ENCODE measurements around the gene HAGH.
"Not testable (repeated sequence)": the region's sequence is repeated elsewhere in the genome, so short reads cannot be mapped to it uniquely, and the experiment has no call there.

The HAGH gene

DNA sequence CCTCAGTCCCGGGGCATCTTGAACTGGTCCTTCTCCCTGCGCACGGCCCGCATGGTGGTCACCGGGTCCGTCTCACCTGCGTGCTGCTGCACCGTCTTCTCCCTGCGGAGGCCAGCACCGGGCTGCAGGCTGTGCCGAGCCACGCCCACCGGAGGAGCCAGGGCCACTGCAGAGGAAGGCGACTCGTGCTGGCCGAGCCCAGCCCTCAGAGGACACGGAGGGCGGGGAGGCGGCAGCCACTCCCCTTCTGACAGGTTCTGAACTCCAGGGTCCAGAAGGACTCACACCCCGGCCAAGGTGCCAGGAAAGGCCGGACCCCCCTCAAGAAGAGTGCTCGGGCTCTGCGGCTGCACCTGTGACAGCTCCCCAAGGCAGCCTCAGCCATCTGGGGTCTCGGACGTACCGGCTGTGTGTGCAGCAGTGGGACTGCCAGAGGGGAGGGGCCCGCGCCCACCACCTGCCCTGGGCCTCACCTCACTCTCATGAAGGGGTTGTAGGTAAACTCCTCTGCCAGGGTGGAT, 17.3 kb downstream of the HAGH start:
- no peak for DNase-seq

DNA sequence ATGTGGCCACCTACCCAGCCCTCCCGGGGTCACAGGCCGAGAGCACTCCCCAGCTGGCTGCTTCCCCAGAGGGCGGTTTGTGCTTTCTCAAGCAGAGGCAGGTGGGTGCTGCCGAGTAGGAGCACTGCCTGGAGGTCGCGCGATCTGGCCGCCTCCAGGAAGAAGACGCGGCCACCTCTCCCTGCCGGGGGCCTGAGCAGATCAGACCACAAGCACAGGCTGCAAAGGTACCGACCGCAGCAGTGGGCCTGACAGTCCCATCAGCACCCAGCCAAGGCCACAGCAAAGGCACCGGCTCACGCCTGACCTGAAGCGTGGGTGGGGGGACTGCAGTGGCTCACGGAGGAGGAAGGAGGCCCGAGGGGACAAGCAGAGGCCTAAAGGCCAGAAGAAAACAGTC, 17.9 kb downstream of the HAGH start:
- no peak for DNase-seq

DNA sequence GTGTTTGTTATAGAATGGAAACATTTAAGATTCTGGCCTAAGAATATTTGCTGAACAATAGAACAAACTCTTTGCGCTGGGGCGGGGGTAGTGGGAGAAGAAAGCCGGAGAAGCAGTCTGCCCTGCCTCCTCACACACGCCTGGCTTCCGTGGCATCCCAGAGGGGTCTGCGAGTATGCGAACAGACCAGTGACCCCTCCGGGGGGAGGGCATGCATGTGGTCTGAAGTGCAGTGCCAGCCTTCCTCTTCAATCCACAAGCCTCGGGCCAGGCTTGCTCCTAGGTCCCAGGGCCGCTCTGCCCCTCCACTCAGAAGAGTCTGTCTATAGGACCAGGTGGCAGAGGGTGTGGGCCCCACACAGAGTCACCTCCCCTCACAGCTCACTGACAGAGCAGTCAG, 19.0 kb downstream of the HAGH start:
- DNase-seq: no peak

DNA sequence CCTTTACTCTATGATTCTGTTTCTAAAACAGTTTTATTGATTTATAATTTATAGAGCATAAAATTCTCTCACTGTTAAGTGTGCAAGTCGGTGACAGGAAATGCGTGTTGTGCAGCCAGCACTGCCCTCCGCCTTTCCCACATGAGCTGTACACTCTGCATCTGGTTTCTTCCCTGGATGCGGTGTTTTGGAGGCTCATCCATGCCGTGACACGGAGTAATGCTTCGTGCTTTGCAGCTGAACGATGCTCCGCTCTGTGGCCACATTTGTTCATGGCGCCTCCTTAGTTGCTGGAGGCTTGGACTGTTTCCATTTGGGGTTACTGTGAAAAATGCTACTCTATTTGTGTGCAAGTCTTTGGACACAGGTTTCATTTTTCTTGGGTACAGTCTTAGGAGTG, 25.9 kb downstream of the HAGH start:
- no peak for DNase-seq

DNA sequence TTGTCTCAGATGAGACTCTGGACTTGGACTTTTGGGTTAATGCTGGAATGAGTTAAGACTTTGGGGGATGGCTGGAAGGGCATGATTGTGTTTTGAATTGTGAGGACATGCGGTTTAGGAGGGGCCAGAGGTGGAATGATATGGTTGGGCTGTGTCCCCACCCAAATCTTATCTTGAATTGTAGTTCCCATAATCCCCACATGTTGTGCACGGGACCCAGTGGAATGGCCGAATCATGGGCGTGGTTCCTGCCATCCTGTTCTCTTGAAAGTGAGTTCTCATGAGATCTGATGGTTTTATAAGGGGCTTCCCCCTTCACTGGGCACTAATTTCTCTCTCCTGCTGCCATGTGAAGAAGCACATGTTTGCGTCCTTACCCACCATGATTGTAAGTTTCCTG, 27.4 kb downstream of the HAGH start:
- DNase-seq: not testable (repeated sequence)

DNA sequence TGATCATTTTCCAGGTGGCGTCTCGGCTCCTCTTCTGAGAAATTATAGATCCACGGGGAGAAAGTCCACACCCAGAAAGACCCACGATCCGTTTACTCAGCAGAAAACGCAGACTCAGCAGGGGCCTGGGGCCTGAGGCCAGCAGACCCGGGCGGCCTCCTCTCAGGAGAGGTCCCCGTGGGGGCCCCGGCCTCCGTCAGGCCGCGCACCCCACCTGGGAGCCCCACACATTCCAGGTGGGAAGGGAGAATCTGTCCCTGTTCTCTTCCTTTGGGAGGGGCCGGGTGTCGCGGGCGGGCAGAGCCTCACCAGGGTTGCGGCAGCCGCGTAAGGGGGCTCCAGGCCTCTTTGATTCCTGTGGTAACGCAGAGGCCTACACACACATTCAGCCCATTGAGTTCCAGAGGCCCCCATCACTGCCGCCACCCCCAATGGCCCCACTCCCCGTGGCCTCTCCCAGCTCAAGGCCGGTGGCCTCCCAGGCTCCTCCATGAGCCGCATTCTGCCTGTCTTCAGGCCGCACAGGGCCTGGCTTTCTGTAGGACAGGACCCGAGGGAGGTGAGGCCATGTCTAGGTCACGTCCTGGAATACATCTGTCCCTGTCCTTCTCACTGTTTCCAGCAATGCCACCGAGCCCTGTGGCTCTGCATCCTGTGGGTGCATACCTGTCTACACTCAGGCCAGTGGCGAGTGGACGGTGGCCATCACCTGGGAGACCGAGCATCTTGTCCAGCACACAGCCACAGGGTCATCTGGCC, 31.5 kb downstream of the HAGH start:
- DNase-seq: no peak

DNA sequence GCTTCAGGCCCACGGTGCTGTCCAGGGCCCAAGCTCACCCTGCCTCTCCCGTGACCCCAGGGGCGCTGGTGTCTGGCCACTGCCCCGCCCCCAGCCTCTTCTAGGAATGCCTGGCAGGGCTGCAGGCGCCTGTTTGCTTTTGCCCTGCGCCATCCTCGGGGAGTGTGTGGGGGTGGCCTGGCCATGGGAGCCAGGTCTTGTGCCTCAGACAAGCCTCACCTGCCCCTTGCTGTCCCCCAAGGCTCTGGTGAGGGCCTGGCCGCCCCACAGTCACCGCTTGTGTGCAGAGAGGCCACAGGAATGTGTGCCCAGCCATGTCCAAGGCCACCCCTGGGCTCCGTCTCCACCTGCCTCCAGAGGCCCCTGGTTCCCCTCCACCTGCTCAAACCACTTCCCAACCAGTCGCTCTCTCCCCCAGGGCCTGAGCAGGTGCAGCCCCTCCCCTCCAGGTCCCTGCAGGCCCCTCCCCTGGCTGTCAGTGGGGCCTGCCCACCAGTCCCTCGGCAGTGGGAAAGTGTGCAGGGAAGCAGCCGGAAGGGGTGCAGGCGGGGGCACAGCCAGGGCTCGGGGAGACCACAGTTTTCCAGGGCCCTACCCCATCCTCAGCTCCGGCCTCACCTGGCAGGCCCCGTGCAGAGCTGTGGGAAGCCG, 32.3 kb downstream of the HAGH start:
- no peak for DNase-seq

DNA sequence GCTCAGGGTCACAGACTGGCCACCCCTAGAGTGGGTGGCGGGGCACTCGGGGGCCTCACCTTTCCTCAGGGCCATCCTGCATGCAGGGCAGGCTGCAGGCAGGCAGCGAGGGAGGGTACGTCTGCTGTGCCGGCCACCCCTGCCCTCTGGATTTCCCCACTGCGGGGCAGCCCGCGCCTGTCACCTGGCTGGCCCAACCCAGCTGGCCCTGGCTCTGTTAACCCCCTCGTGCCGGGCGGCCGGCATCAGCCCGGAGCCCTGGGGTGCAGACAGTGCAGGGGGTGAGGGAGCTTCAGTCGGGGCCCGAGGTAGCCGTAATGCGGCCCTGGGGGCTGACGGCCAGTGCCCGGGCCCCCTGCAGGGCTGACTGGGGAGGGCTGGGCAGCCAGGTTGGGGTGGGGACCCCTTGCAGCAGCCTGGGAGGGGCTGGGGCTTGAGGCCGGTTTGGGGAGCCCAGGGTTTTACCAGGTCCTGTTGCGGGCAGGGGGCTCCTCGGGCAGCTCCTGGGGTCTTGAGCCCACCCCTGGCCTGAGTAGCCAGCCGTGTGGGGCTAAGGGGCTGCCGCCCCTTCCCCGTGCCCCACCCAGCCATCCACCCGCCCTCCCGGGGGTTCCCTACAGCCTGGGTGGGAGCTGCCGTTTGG, 32.9 kb downstream of the HAGH start, which contains the start of gene IGFALS:
TSS of gene IGFALS (minus strand) at position 128 of the 643 bp plus-strand sequence. CDS start at position 75, 53 bp downstream.
- DNase-seq: no peak

DNA sequence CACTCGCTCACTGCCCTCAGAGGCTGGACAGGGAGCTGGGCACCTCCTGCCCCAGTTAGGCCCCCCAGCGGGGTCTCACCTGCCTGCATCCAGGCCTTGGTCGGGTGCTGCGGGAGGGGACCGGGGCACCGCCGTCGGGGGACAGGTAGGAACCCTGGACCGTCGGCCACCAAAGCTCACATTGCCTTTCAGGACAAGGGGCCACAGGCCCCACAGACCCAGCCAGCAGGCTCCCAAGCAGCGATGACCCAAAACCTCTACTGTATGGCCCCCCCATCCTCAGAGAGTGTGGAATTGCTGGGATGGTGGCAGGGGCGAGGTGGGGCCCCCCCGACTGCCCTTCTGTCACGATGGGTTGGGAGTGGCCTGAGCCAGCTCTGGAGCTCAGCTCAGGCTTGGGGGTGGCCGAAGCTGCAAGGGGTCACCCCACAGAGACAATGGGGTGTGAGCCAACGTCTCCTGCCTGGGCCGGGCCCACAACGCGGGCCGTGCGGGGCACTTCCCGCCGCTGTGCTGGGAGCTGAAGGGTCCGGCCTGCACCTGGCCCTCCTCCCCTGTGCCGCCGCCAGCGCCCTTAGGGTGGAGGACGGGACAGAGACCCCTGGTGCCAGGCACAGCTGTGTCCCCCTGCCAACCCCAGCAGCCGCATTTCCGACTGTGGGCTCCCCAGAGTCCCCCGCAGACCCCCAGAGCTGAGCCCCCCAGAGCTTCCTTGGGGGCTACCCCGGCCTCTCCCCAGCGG, 33.6 kb downstream of the HAGH start:
- DNase-seq: no peak

DNA sequence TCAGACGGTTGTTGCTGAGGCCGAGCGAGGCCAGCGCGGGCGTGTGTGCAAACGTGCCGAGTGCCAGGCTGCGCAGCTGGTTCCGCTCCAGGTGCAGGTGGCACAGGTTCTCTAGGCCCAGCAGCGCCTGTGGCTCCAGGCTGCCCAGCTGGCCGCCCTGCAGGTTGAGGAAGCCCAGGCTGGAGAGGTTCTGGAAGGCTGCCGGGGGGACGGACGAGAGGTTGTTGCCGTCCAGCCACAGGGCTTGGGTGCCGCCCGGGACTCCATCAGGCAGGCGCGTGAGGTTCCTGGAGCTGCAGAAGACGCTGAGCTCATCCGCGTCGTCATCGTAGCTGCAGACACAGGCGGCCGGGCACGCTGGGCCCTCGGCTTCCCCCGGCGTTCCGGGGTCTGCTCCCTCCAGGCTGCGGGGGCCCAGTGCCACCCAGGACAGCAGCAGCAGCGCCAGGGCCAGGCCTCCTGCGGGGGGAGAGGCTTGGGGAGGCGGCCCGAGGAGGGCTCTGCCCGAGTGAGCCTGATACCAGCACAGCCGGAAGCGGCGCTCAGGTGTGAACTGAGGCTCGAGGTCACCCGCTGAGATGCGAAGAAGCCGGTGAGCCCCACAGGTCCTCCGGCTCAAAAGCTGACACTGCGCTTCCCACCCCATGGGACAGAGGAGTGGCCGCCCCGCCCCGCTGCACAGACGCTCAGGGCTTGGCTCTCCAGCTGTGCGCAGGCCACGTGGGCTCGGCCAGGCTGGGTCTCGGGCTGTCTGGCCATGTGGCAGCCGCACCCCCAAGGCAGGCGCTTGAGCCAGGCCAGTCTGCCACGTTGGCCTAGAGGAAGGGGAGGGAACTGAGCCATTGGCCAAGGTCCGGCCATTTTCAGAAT, 34.4 kb downstream of the HAGH start:
- no peak for DNase-seq

DNA sequence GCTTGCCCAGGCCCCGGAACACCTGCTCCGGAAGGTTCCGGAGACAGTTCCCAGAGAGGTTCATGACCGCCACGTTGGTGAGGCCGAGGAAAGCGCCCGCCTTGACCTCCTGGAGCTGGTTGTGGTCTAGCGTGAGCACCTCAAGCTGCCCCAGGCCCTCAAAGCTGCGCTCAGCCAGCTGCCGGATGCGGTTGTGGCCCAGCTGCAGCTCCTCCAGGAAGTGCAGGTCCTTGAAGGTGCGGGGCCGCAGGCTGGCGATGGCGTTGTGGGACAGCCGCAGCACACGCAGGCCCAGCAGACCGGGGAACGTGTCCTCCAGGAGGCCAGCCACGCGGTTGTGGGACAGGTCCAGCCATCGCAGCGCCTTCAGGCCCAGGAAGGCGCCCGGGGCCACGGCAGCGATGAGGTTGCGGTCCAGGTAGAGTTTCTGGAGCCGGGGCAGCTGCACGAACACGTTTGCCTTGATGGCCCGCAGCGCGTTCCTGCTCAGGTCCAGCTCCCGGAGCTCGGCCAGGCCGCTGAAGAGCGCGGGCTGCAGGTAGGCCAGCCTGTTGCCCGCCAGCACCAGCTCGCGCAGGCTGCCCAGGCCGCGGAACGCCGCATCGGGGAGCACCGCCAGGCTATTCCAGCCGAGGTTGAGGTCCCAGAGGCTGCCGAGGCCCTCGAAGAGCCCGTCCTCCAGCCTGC, 35.2 kb downstream of the HAGH start:
- no peak for DNase-seq

DNA sequence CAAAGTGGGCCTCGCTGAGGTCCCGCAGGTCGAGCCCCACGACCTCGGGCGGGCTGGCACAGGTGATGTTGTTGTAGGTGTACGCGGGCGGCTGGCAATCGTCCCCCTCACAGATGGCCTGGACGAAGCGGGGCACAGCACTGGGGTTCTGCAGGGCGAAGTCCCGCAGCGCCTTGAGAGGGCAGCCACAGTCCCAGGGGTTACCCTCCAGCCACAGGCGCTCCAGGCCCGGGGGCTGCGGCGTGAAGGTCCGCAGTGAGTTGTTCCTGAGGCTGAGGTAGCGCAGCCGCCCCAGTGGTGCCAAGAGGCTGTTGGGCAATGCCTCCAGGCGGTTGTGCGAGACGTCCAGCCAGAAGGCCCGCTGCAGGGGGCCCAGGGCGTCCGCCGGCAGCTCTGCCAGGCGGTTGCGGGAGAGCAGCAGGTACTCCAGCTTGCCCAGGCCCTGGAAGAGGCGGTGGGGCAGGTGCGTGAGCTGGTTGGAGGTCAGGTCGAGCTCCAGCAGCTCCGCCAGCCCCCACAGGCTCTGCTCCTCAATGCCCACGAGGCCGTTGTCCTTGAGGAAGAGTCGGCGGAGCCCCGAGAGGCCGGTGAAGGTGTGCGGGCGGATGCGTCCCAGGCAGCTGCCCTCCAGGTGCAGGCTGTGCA, 35.9 kb downstream of the HAGH start:
- DNase-seq: no peak

DNA sequence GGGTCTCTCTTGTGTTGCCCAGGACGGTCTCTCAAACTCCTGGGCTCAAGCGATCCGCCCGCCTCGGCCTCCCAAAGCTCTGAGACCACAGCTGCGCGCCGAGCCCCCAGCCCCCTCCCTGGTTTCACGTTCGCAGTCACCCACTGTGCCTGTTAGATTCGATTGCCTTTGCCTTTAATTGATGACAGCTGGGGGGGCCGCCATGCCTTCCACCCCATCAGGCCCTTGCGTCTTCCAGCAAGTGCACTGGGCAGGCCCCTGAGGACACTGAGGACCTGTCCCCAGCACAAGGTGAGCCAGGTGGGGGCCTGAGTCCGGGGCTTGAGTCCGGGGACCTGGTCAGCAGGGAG, 36.4 kb downstream of the HAGH start:
- no peak for DNase-seq

DNA sequence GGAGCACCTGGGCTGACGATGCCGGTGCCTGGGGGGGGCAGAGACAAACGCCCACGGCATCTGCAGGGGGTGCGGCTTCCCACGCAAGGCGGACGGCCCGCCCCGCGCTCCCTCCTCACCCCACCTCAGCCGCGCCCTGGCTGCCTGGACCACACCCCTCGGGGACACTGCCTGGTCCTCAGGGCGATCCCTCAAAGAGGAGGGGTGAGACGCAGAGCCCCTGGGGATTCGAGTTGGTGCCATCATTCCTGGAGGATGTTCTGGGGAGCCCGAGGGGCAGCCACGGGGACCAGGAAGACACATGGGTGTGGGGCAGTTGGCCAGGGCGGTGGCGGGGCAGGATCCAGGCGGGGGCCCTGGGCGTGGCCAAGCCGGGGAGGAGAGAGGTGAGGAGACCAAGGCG, 37.0 kb downstream of the HAGH start:
- DNase-seq: no peak

DNA sequence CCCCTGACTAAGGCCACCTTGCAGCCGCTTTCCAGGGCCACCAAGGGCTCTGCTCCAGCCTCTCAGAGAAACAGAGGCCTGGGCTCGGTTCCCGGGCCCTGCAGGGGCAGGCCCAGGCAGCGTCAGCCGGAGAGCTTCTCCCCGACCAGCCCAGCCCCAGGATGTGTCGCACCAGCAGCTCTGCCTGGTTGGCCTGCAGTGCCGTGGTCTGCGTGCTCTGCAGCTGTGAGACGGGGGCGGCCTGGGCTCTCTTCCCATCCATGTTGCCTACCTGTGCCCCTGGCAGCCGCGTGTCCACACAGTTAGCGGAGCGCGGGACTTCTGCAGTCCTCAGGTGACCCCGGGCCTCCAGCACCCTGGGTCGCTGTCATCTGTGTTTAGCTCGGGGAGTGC, 37.9 kb downstream of the HAGH start:
- no peak for DNase-seq

DNA sequence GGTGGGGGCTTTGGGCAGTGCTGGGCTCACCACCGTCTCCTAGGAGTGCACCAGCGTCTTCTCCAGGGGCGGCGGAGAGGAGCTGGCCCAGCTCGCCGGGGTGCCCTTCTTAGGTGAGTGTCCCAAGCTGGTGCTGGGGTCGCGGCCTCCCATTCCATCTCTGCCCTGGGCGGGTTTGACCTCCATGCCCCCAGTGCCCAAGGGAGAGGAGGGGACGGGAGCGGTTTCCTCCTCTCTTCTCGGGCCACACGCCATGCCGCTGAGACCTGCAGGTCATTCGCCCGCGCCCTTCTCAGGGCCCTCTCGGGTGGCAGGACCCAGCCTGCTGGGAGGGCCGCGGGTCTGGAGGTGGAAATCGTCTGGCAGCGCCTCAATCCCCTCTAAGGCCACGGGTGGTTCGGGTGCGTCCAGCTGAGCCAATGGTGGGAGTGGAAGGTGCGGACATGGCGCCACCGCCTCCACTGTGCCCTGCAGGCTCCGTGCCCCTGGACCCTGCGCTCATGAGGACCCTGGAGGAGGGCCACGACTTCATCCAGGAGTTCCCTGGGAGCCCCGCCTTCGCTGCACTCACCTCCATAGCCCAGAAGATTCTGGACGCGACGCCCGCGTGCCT, 38.4 kb downstream of the HAGH start:
- no peak for DNase-seq

DNA sequence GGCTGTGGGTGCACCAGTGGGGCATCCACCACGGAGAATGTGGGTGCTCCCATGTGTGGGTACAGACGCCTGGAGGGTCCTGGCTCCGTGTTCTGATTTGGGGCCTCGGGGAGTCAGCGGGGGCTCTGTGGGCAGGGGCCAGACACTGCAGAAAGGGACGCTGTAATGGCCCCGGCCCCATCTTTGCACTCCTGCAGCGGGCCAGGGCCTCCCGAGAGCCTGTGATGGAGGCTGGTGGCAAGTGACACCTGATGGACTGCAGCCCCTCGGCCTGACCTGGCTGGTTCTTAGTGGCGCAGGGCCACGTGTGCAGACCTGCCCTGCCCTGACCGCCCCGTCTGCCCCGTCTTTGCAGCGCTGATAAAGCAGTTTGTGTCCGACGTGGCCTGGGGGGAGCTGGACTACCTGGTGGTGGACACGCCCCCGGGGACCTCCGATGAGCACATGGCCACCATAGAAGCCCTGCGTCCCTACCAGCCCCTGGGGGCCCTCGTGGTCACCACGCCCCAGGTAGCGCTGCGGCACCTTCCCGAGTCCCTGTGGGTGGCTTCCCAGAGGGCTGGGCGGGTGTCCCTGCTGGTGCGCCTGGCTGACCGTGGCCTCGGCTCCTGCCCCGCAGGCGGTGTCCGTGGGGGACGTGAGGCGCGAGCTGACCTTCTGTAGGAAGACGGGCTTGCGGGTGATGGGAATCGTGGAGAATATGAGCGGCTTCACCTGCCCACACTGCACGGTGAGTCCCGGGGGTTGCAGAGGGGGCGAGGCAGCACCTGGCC, 39.1 kb downstream of the HAGH start:
- DNase-seq: no peak

DNA sequence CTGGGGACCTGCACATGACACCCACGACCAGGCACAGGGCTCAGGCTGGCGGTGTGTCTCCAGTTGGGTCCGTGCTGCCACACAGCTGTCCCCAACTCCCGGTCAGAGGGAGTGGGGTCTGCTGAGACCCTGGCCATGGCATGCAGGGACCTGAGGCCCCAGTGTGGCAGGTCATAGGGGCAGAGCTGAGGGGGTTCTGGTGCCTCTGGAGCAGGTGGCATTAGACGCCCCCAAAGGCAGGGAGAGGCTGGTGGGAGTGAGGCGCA, 39.6 kb downstream of the HAGH start:
- no peak for DNase-seq

DNA sequence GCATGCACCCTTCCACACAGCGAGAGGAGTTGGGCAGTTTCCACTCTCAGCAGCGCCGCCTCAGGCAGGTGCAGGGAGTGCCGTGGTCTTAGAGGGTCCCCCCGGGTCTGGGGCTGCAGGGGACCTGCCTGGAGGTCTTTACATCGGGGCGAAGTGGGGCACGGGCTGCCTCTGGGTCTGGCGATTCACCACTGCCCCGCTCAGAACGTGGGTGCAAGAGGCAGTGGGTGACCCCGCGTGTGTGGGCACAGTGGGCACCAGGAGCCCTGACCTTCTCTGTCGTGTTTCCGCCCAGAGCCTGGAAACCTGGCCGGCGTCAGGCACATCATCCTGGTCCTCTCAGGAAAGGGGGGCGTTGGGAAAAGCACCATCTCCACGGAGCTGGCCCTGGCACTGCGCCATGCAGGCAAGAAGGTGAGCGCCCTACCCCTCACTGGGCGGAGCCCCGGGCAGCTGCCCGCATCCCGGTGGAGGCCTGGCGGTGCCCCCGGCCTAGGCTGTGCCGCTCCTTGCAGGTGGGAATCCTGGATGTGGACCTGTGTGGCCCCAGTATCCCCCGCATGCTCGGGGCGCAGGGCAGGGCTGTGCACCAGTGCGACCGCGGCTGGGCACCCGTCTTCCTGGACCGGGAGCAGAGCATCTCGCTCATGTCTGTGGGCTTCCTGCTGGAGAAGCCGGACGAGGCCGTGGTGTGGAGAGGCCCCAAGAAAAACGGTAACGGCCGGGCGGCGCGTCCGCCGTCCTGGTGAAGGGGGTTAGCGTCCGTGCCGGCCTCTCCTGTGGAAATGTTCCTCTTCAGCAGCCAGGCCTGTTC, 40.2 kb downstream of the HAGH start:
- DNase-seq: no peak
